ENCODE measurements around the gene MMP1. TPM values are rescaled to one million over a fixed set of nuclear protein-coding genes. Genes with fewer than 3 reads are reported as not detected.

Gene MMP1
- total RNA-seq, 1 donor = 0.72 TPM

DNA sequence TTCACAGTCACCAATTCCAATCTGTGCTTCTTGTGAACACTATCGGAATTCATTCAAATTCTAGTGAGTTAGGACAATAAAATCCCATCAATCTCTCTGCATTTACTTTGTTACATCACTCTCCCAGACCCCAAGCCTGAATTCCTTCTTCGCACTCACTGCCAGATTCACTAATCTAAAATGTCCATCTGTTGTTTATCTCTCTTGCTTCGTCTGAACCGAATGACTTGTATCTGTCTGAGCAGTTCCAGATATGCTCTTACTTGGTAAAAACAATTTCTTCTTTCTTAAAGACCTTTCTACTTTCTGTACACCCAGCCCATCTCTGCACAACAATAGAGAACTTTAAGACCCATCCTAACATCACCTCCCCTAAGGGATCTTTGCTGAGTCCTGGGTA lies 24.6 kb downstream of the MMP1 start:
- no peak for DNase-seq (ENCODE audit: insufficient read length, low spot score, missing footprints)
- Histone ChIP-seq H2AFZ (ENCODE audit: low read length) (no peak overlapping the region), H3K9me3 (ENCODE audit: low read depth, low read length) (no peaks in the 10 kb centered on the region), H3K4me2 (ENCODE audit: insufficient read depth, low read length) (no peak overlapping the region), H3K4me3 (ENCODE audit: insufficient read depth, low read length) (no peak overlapping the region), H3K27me3 (ENCODE audit: insufficient read depth, low read length) (peaks cover 13% of the 10 kb centered on the region), H4K20me1 (ENCODE audit: insufficient read depth, low read length) (no peaks in the 10 kb centered on the region), H3K27ac (ENCODE audit: low read depth, low read length) (no peak overlapping the region), H3K4me1 (ENCODE audit: insufficient read depth, low read length) (no peaks in the 10 kb centered on the region), H3K79me2 (ENCODE audit: insufficient read depth, low read length) (no peaks in the 10 kb centered on the region), H3K36me3 (ENCODE audit: insufficient read depth, low read length) (no peaks in the 10 kb centered on the region)
- TF ChIP-seq, protein P1, sequence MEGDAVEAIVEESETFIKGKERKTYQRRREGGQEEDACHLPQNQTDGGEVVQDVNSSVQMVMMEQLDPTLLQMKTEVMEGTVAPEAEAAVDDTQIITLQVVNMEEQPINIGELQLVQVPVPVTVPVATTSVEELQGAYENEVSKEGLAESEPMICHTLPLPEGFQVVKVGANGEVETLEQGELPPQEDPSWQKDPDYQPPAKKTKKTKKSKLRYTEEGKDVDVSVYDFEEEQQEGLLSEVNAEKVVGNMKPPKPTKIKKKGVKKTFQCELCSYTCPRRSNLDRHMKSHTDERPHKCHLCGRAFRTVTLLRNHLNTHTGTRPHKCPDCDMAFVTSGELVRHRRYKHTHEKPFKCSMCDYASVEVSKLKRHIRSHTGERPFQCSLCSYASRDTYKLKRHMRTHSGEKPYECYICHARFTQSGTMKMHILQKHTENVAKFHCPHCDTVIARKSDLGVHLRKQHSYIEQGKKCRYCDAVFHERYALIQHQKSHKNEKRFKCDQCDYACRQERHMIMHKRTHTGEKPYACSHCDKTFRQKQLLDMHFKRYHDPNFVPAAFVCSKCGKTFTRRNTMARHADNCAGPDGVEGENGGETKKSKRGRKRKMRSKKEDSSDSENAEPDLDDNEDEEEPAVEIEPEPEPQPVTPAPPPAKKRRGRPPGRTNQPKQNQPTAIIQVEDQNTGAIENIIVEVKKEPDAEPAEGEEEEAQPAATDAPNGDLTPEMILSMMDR (IDR thresholded peaks at IDR 0.05; ENCODE audit: extremely low read depth, low read depth, low read length) = no peak

DNA sequence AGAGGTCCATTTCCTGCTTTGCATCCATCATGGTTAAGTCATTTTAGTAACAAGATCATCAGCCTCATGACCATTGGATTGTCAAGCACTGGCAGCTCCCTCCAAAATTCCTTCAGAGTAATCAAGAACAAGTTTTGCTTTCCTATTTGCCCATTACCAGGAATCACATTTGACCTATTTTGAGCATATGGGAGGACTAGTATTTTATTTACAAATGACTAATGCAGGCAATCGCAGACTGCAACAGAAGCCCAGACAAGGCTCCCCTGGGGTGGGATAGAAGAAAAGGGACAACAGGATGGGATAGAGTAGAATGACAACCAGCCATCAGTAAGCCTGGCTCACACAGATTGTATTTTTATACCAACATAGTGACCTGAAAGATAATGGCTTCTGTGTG lies 26.6 kb downstream of the MMP1 start:
- peaks cover 30% of the 10 kb centered on the region for H3K27me3 ChIP-seq (ENCODE audit: insufficient read depth, low read length)
- H3K27ac ChIP-seq (ENCODE audit: low read depth, low read length) = no peak overlapping the region
- H3K4me1 ChIP-seq (ENCODE audit: insufficient read depth, low read length) = no peaks in the 10 kb centered on the region
- H4K20me1 ChIP-seq (ENCODE audit: insufficient read depth, low read length) = no peaks in the 10 kb centered on the region
- no peaks in the 10 kb centered on the region for H3K79me2 ChIP-seq (ENCODE audit: insufficient read depth, low read length)
- no peaks in the 10 kb centered on the region for H3K36me3 ChIP-seq (ENCODE audit: insufficient read depth, low read length)
- no peaks in the 10 kb centered on the region for H3K9me3 ChIP-seq (ENCODE audit: low read depth, low read length)
- H2AFZ ChIP-seq (ENCODE audit: low read length) = no peak overlapping the region
- TF ChIP-seq, protein P1 (IDR thresholded peaks at IDR 0.05; ENCODE audit: extremely low read depth, low read depth, low read length) = no peak
- peak; percentile 78 for DNase-seq (ENCODE audit: insufficient read length, low spot score, missing footprints)
- H3K4me3 ChIP-seq (ENCODE audit: insufficient read depth, low read length) = no peak overlapping the region
- H3K4me2 ChIP-seq (ENCODE audit: insufficient read depth, low read length) = no peak overlapping the region

DNA sequence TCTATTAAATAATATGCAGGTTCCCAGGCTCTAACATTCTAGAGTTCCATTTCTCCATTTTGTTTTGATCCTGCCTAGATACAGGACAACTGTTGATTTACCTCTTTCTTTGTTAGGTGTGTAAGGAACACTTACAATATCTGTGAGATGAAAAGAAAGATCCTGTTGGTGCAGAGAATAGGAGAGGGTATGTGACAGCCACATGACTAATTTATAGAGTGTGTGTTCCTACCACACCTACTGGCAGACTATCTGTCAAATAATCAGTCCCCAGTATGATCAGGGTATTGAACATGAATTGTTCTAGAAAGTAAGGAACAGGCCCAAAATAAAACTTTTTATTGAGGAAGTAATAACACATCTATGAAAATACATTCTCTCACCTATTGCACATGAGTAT lies 27.8 kb downstream of the MMP1 start:
- no peak for DNase-seq (ENCODE audit: insufficient read length, low spot score, missing footprints)
- no peaks in the 10 kb centered on the region for H3K4me1 ChIP-seq (ENCODE audit: insufficient read depth, low read length)
- H3K4me3 ChIP-seq (ENCODE audit: insufficient read depth, low read length) = no peak overlapping the region
- no peaks in the 10 kb centered on the region for H3K79me2 ChIP-seq (ENCODE audit: insufficient read depth, low read length)
- TF ChIP-seq, protein P1 (IDR thresholded peaks at IDR 0.05; ENCODE audit: extremely low read depth, low read depth, low read length) = no peak
- H3K9me3 ChIP-seq (ENCODE audit: low read depth, low read length) = no peaks in the 10 kb centered on the region
- H2AFZ ChIP-seq (ENCODE audit: low read length) = no peak overlapping the region
- no peak overlapping the region for H3K4me2 ChIP-seq (ENCODE audit: insufficient read depth, low read length)
- H4K20me1 ChIP-seq (ENCODE audit: insufficient read depth, low read length) = no peaks in the 10 kb centered on the region
- no peaks in the 10 kb centered on the region for H3K36me3 ChIP-seq (ENCODE audit: insufficient read depth, low read length)
- no peak overlapping the region for H3K27ac ChIP-seq (ENCODE audit: low read depth, low read length)
- peaks cover 29% of the 10 kb centered on the region for H3K27me3 ChIP-seq (ENCODE audit: insufficient read depth, low read length)

DNA sequence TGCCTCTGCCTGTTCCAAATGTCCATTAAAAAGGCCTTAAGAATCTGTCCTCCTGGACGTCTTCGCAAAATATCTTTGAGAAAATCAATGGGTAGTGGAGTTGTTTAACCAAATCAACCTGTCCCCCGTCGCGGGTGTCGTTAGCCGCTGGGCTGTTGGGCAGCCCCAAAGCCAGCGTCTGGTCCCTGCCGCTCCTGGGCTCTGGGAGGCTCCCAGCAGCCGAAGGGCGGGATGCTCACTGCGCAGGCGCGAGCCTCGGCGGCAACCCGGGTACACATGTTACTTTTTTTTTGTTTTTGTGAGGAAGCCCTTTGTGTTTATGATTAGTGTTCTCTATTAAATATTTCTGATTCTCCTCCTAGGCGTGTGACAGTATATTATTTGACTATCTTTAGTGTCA lies 30.2 kb downstream of the MMP1 start:
- Histone ChIP-seq H3K4me3 (ENCODE audit: insufficient read depth, low read length) (no peak overlapping the region), H3K36me3 (ENCODE audit: insufficient read depth, low read length) (no peaks in the 10 kb centered on the region), H3K79me2 (ENCODE audit: insufficient read depth, low read length) (no peaks in the 10 kb centered on the region), H2AFZ (ENCODE audit: low read length) (no peak overlapping the region), H3K27ac (ENCODE audit: low read depth, low read length) (no peak overlapping the region), H3K27me3 (ENCODE audit: insufficient read depth, low read length) (peaks cover 36% of the 10 kb centered on the region), H3K4me2 (ENCODE audit: insufficient read depth, low read length) (no peak overlapping the region), H3K9me3 (ENCODE audit: low read depth, low read length) (no peaks in the 10 kb centered on the region), H4K20me1 (ENCODE audit: insufficient read depth, low read length) (no peaks in the 10 kb centered on the region), H3K4me1 (ENCODE audit: insufficient read depth, low read length) (peaks cover 1% of the 10 kb centered on the region)
- DNase-seq (ENCODE audit: insufficient read length, low spot score, missing footprints) = no peak
- TF ChIP-seq, protein P1 (IDR thresholded peaks at IDR 0.05; ENCODE audit: extremely low read depth, low read depth, low read length) = no peak
